ENCODE results near the gene SFT2D1.

SFT2D1 gene

DNA sequence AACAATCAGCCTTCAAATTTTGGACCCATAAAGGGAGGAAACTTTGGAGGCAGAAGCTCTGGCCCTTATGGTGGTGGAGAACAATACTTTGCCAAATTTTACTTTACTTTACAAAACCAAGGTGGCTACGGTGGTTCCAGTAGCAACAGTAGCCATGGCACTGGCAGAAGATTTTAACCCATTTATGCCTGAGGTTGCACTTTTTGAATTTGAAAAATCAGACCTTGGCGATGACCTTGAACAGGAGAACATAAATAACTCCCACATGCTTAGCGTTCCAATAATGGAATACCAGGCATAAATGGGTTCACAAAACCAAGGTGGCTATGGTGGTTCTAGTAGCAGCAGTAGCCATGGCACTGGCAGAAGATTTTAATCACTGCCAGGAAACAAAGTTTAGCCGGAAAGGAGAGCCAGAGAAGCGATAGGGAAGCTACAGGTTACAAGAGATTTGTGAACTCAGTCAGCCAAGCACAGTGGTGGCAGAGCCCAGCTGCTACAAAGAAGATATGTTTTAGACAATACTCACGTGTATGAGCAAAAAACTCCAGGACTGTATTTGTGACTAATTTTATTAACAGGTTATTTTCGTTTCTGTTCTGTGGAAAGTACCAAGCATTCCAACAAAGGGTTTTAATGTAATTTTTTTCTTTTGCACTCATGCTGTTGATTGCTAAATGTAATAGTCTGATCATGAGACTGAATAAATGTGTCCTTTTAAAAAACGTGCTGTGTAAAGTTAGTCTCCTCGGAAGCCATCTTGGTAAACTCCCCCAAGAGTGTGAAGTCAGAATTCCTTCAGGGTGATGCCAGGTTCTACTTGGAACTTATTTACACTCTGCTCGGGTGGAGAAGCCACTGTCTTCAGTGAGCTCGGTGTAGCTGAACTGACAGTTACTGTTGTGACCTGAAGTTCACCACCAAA lies 6.7 kb downstream of the SFT2D1 start:
- in situ Hi-C loops (cut with HindIII; ENCODE audit: low sequenced_read_pairs) = no loop called here

DNA sequence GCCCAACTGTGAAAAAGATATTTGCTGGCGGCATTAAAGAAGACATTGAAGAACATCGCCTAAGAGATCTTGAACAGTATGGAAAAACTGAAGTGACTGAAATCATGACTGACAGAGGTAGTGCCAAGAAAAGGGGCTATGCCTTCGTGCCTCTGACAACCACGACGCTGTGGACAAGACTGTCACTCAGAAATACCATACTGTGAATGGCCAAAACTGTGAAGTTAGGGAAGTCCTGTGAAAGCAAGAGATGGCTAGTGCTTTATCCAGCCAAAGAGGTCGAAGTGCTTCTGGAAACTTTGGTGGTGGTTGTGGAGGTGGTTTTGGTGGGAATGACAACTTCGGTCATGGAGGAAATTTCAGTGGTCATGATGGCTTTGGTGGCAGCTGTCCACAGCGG lies 7.5 kb downstream of the SFT2D1 start:
- in situ Hi-C loops (cut with HindIII; ENCODE audit: low sequenced_read_pairs) = loop anchor here (5.0 kb wide), 1 partner anchor 42 kb away; no protein-coding TSS in a partner anchor

DNA sequence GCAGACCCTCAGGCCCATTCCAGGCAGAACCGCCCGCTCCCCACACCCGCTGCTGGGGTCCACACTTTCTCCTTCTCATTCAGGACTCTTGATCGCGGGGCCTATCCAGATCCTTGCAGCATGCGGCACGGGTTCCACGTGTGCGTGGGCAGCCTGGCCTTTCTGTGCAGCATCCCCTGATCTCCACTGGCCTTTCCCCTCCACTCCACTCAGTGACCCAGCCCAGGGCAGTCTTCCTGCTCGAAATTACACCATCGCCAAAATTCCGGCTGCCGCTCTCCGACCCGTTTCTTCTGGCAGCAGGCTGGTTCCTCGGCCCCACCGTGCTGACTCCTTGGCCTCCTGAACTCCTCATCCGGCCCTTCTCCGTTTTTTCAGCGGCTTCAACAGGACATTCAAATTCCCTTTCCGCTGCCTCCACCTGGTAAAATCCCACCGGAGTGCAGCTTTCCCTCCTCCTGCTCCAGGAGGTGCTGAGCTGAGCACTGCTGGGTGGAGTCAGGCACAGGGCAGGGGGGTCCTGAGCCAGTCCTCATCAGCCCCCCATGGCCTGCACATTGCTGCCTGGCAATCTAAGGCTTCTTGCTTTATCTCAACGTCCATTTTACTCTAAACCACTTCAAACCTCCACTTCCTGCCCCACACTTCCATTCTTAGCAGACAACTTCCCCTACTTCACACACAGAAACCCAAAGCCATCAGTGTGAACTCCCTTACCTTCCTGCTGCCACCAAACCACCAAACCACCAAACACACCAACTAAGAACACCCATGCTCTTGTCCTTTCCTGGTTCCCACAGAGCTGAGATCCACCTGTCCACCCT lies 9.0 kb downstream of the SFT2D1 start:
- in situ Hi-C loops (cut with HindIII; ENCODE audit: low sequenced_read_pairs) = loop anchor here (5.0 kb wide), 1 partner anchor 44 kb away; no protein-coding TSS in a partner anchor

DNA sequence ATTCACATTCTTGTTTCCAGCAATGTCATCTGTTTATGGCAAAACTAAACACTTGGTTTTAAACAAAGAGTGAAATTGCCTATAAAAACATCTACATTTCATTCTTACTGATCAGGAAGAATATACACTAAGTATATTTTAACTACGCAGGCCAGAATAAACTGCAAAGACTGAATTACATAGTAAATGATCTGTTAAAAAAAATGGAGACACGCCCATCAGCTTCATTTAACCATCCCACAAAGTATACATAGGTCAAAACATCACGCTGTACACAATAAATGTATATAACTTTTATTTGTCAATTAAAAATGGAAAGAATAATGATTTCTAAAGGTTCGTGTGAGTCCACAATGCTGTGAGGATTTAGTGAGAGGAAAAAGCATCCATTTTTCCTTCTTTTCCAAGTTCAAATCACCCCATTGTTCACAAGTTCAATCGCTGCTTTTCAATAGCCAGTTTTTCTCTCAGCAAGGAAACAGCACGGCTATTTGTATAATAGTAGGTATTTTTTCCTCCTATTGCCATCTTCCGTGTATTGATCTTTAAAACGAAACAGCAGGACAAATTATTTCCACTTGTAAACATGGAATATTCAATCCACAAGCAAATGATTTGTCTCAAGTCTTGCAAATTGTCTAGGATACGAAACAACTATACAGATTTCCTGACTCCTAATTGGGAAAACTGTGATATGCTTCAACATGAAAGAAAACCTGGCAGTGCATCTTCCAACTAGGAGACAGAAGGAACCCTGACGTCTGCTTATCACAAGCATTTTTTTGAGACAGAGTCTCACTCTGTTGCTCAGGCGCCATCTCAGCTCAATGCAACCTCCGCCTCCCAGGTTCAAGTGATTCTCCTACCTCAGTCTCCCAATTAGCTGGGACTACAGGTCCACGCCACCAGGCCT lies 10.6 kb downstream of the SFT2D1 start:
- in situ Hi-C loops (cut with HindIII; ENCODE audit: low sequenced_read_pairs) = loop anchor here (5.0 kb wide), 1 partner anchor 46 kb away; no protein-coding TSS in a partner anchor

DNA sequence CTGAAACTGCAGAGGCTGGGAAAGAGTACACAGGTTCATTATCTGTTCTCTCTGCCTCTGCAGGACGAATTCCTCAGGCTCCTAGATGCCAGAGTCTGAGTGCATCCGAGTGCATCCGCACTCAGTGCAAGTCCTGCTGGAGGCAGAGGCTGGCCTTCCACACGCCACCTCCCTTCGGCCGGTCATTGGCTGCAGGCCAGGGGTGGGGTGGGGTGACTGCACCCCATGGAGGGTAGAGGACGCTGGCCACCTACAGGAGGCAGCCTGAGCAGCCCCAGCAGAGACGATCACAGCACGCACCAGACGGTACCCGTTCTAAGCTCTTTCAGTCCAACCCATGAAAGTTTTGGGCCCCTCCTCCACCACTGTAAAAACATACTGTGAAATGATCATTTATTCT lies 11.7 kb downstream of the SFT2D1 start:
- in situ Hi-C loops (cut with HindIII; ENCODE audit: low sequenced_read_pairs) = loop anchor here (5.0 kb wide), 1 partner anchor 47 kb away; no protein-coding TSS in a partner anchor

DNA sequence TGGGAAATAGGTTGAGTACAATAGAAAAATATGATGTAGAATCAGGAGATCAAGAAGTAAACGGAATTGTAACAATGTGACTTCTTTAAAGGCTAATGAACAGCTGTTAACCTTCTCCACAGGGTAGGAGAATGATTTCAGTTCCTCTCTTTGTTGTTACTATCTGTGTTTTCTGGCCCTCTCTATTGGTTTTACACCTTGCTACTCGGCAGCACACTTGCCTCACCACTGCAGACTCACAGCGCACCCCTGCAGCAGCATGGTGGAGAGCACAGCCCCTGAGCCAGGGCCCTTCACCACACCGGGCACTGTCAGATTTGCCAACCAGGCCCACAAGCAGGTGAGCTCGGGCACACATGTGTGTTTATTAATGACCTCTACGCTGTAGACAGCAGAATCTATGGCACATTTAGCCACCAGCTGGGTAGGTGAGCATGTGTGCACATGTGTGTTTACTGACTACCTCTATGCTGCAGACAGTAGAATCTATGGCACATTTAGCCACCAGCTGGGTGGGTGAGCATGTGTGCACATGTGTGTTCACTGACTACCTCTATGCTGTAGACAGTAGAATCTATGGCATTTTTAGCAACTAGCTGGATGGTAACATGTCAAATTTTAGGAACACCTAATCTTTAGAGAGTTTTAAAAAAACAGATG lies 16.8 kb downstream of the SFT2D1 start:
- in situ Hi-C loops (cut with HindIII; ENCODE audit: low sequenced_read_pairs) = no loop called here

DNA sequence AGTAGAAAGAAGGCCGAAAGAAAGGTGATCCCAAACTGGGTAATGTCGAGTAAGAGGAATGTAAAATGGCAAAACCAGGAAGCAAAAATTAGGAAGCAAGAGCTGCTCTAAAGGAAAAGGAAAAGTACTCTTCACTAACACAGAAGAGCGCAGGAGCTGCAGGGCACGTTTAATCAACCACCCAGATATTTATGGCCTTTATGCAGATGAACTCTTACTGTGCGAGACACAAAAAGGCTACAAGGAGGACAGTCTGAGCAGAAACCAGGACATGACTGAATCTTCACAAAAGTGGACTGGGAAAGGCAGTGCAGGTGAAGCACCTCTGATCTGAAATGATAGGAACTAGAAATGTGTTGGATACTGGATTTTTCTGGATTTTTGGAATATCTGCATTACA lies 18.9 kb downstream of the SFT2D1 start:
- in situ Hi-C loops (cut with HindIII; ENCODE audit: low sequenced_read_pairs) = no loop called here

DNA sequence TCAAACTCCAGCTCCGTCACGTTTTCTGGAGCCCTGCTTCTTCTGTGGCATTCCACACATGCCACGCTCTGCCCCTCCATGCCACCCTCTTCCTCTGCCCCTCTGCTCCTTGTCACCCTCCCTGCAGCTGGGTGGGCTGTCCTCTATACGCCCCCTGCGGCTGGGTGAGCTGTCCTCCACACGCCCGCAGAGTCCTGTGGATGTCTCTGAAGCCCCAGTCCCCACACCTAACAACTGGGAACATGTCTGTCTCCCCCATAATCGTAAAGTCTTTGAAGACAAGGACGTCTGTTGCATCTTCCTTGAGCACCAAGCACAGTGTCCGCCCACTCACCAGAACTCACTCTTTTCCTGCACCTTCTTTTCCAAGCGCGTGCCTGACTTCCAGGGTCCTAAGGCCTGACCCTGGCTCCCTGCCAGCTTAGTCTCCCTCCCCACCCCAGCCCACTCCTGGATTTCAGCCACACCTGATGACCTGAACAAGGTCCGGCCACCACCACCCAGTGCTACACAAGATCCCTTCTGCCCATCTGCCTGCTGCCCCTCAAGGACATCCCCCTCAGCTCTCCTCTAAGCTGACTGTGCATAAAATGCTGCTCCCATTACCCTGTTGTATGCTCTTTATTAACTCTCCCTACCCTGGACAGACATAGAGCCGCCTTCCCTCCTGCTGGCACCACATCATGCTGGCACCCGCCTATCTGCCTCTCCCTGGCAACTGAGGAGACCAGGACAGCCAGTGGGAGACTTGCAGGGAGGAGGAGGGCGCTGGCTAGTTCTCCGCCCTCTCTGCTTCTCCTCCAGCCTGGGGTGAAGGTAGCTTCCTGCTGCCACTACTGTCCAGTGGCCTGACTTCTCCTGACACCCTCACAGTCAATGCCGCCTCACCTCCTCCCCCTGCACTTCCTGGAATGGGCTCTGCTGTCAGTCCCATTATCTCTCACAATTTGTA lies 23.4 kb downstream of the SFT2D1 start:
- in situ Hi-C loops (cut with HindIII; ENCODE audit: low sequenced_read_pairs) = no loop called here

DNA sequence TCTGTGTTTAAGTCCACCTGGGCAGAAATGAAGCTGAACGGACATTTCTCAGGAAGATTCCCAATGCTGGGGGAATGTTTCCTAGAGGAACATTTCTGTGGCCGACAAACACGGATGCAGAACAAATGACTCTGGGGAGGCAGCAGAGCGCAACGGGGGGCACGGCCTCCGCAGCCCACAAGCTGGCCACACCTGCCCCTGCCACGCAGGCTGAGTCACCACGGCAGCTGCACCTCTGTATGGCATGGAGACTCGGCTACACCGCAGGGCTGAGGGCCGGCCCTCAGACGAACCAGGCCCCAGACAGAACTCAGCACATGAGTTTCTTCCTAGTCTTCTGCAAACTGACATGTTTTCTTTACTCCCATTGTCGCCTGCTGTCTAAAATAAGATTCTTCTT lies 24.1 kb downstream of the SFT2D1 start:
- in situ Hi-C loops (cut with HindIII; ENCODE audit: low sequenced_read_pairs) = no loop called here

DNA sequence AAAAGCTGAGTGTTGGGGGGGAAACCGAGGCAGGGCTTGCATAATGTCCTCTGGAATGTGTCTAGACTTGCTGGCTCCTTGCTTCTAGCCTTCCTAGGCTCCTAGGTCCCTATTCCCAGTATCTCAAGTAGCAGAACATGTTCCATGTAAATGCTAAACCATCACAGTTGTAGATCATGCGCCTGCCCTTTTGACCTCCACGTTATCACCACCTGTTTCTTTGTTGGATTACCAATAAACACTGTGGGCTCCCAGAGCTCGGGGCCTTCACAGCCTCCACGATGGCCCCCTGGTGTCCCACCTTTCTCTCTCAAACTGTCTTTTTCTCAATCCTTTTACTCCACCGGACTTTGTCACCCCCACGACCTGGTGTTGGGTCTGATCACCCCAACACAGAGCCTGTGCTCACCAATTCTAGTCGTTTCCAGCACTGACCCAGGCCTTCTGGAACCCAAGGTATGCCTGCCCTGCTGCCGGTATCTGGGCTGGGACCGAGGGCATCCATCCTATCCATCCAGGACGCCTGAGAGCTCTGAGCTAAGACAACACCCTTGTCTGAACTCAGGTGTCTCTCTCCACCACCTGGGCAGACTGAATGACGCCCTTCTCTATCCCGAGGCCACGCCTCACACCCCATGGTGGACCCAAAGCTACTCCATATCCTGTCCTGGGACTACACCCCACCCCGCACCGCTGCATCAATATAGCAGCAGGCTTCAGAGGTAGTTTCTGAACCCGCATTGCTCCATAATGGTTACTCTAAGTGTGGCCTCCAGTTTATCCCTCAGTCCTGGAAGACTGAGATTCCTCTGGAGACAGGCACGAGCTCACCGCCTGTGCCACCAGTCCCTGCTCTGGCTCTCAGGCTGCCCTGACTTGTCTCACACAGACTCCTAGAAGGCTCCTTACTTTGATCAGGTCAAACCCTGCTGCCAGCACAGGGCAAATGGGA lies 24.8 kb downstream of the SFT2D1 start:
- in situ Hi-C loops (cut with HindIII; ENCODE audit: low sequenced_read_pairs) = no loop called here

DNA sequence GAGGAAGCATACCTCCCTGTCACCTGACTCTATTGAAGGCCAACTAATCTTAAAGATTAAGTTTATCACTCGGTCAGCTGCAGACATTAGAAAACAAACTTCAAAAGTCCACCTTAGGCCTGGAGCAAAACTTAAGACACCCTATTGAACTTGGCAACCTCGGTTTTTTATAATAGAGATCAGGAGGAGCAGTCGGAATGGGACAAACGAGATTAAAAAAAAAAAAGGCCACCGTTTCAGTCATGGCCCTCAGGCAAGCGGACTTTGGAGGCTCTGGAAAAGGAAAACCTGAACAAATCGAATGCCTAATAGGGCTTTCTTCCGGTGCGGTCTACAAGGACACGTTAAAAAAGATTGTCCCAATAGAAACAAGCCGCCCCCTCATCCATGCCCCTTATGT lies 26.9 kb downstream of the SFT2D1 start:
- in situ Hi-C loops (cut with HindIII; ENCODE audit: low sequenced_read_pairs) = no loop called here

DNA sequence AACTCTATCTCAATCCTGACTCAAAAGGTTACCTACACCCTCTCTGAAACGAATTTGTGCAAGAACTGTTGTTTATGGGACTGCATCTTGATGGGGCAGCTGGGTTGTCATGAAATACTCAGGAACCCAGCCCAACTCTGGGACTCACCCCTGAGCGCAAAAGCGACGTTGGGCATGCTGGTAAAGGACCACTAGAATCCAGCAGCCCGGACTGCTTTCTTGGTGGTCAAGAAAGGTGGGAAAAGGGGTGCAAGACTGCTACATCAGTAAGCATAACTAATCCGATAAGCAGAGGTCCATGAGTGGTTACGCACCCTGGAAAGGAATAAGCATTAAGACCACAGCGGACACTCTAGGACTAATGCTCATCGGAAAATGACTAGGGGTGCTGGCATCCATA lies 27.9 kb downstream of the SFT2D1 start:
- in situ Hi-C loops (cut with HindIII; ENCODE audit: low sequenced_read_pairs) = loop anchor here (5.0 kb wide), 1 partner anchor 48 kb away; no protein-coding TSS in a partner anchor

DNA sequence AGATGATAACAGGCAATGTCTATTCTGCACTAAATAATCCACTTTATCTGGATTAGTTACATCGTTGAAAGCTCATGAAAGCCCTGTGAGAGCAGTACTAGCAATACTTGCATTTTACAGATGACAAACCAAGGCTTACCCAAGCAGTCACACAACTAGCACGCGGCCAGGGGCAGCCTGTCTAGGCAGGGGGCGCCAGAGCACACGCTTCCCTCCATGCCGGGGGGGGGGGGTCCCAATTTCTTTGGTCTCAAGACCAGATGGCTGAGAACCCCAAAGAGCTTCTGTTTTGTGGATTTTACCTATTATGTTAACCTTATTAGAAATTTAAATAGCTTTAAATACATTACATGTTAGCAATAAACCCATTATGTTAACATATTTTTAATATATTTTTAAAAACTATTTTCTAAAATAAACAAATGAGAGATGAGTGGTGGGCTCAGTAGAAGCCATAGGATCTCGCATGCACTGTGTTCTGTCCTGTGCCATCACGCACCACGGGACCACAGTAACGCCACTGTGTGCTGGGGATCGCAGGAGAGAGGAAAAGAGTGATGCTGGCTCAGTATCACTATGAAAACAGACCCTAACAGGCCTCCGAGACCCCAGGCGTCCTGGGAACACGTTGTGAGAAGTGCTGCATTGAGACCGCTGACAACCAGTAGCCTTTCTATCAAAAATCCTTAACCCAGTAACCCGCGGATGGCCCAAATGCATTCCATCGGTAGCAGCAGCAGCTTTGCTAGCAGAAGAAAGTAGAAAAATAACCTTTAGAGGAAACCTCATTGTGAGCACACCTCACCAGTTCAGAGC lies 28.9 kb downstream of the SFT2D1 start:
- in situ Hi-C loops (cut with HindIII; ENCODE audit: low sequenced_read_pairs) = loop anchor here (5.0 kb wide), 1 partner anchor 49 kb away; no protein-coding TSS in a partner anchor

DNA sequence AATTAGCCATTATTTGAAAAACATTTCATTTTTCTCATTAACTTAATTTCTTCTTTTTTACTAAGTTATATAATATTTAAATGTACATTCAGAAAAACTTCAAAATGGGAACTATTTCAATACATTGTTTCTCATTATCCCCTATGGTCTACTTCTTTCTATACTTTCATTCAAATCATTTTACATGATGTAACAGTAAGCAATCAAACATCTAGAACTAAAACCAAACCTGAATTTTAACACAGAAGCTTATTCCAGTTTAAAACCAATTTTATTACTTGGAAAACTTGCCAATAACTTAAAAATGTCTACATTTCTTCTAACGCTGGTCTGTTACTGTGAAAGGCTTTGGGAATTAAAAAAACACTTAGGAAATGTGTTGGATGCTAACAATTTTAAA lies 29.5 kb downstream of the SFT2D1 start:
- in situ Hi-C loops (cut with HindIII; ENCODE audit: low sequenced_read_pairs) = loop anchor here (5.0 kb wide), 1 partner anchor 49 kb away; no protein-coding TSS in a partner anchor

DNA sequence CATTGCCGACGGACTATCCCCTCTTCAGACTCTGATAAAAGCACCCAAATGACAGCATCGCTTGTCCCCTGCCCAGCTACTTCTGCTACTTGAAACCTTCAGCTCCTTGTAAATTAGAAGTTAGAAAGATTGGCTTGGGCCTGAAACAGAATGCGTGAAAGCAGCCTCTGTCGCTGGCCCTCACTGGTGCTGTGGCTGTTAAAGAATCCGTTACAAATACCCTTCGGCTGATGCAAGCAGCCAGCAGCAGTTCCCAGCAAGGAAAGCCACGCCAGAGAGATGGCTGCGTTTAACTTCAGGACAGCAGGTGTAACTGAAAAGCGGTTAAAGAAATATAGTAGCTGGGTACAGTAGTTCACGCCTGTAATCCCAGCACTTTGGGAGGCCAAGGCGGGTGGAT lies 31.7 kb downstream of the SFT2D1 start:
- in situ Hi-C loops (cut with HindIII; ENCODE audit: low sequenced_read_pairs) = loop anchor here (5.0 kb wide), 1 partner anchor 52 kb away; no protein-coding TSS in a partner anchor

DNA sequence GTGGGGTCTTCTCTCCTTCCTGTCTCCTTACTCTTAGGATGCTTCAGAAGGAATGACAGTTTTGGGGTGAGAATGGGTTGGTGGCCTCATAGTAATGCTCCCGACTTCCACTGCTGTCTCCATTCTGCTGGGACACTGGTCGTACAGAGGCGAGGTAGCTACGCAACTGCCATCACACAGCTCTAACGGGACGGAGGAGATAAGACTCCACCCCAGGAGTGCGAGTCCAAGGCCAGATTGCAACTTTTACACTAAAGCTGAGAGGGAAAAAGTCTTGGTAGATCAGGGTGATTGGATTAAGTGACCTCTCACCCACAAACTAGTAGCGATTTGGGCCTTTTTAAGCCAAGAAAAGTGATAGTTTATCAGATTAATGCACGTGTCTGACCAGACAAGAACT lies 32.4 kb downstream of the SFT2D1 start:
- in situ Hi-C loops (cut with HindIII; ENCODE audit: low sequenced_read_pairs) = loop anchor here (5.0 kb wide), 1 partner anchor 52 kb away; no protein-coding TSS in a partner anchor
